Non-pigmented ciliary epithelial cell (primary cell): ENCODE data around the gene MYMK.

Experiments used
- DNase-seq: peaks from one replicate; pipeline ENCODE4 v3.0.0-alpha.2; 2010; ENCODE audit warnings: low read depth

The MYMK gene

GRCh38 chr9:133505186-133505830 lies 19.5 kb downstream of the MYMK start:
- DNase-seq = no peak

- DNase-seq = no peak
Measured at GRCh38 chr9:133502112-133502511, 22.6 kb downstream of the MYMK start.

- no peak for DNase-seq
Measured at GRCh38 chr9:133499892-133500270, 24.9 kb downstream of the MYMK start.

GRCh38 chr9:133499132-133499891 lies 25.4 kb downstream of the MYMK start:
- no peak for DNase-seq

- no peak for DNase-seq
Measured at GRCh38 chr9:133496861-133497842, 27.6 kb downstream of the MYMK start.

- DNase-seq = no peak
Measured at GRCh38 chr9:133495327-133496293, 29.1 kb downstream of the MYMK start.

- DNase-seq = no peak
Measured at GRCh38 chr9:133494636-133495326, 30.0 kb downstream of the MYMK start.

GRCh38 chr9:133493845-133494540 lies 30.8 kb downstream of the MYMK start:
- no peak for DNase-seq

GRCh38 chr9:133493428-133493827 lies 31.3 kb downstream of the MYMK start:
- no peak for DNase-seq

- no peak for DNase-seq
Measured at GRCh38 chr9:133492061-133493021, 32.4 kb downstream of the MYMK start.

GRCh38 chr9:133491656-133491925 lies 33.2 kb downstream of the MYMK start:
- DNase-seq = no peak

GRCh38 chr9:133490865-133491655 lies 33.7 kb downstream of the MYMK start:
- DNase-seq = no peak

GRCh38 chr9:133490201-133490681 lies 34.5 kb downstream of the MYMK start:
- DNase-seq = no peak

- no peak for DNase-seq
Measured at GRCh38 chr9:133489253-133490190, 35.2 kb downstream of the MYMK start.

GRCh38 chr9:133488686-133489252 lies 36.0 kb downstream of the MYMK start:
- DNase-seq = no peak

- no peak for DNase-seq
Measured at GRCh38 chr9:133487331-133487725, 37.4 kb downstream of the MYMK start.
